Frontal cortex (tissue), 4 donors: ENCODE data around the gene PTPRK. TPM values are rescaled to one million over a fixed set of nuclear protein-coding genes. Genes with fewer than 3 reads are reported as not detected.

Source experiments
- DNase-seq, 2 donors: peaks; one replicate each; pipeline ENCODE4 v3.0.0; 2012; ENCODE audit warnings: low spot score in 2 of 2
- FAIRE-seq: peaks from 2 replicates; lab custom pipeline; 2012; peaks lifted over from hg19 to GRCh38; lab: Jason Lieb, UNC
- total RNA-seq: library from RNA; depleted of rRNA; stranded (reverse); fragments of >200 nt; gene quantifications from one replicate; pipeline ENCODE4 v1.2.3, GENCODE V29; 2014
- donor health status: control.
- donor health status: control.
- donor health status: control.

Gene PTPRK
- total RNA-seq, 1 donor from 2014 or later, result 179 TPM

DNA sequence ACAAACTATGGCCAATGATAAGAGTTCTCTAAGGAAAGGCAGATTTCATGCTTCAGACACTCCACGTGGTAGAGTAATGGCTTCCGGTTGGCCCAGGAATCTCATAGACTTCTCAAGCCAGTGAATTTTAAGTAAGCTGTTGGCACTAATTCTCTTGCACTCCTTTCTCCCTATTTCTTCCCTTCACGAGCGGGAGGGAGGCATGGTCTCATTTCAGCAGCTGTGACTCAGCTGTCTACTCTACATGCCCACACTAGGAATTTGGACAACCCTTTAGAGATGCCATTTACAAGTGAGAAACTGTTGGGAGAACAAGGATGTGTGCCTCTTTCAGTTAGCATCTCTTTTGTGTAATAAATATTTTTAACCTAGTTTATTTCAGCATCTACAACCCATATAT lies 107.7 kb downstream of the PTPRK start:
- DNase-seq (no peak), FAIRE-seq (no peak)

DNA sequence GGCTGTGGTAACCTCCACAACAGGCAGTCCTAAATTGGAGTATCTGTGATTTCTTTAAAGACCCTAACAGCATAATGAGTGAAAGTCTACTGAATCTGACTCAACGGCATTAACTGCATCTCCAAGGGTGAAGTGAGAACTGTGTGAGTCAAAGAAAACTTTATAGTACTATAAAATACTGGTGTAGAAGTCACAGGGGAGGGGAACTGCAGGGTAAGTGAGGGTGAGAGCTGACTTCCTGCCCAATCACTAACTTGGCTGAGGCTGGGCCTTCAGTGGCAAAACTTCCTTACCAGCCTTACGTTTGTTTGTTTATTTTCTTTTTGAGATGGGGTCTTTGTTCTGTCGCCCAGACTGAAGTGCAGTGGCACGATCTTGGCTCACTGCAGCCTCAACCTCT lies 109.8 kb downstream of the PTPRK start:
- DNase-seq (no peak), FAIRE-seq (no peak)

DNA sequence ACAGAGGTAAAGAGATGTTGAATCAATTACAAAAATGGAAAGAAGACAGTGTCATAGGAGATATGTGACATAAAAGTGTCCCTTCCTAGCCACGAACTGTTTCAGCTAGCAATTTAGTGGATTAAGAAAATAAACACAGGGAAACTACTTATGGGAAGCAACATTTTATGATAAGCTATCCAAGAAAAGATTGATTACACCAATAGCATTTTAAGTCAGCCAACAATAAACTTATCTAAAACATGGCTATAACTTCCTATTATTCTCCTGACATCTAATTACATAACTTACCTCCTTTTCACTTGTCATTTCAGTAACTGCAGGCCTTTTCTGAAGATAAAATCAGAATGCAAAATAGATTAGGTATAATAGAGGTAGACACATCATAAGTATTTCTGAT lies 111.4 kb downstream of the PTPRK start:
- DNase-seq (no peak), FAIRE-seq (no peak)

DNA sequence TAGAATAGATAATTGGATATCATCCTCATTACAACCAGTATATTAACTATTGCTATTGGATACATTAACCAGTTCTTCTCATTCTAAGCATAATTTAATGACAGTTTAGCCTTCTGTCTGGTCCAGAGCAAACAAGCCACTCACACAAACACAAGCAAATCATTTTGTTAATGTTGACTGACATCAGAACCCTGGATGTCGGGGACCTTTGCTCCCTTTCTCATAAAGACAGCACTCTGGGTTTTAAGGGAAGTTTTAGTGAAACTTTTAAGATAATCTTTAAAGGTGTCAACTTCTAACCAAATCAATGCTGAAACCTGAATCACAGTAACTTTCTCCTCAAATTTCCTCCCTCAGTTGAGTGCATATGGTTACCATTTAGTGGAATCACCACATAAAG lies 113.9 kb downstream of the PTPRK start:
- FAIRE-seq (no peak), DNase-seq (no peak)

DNA sequence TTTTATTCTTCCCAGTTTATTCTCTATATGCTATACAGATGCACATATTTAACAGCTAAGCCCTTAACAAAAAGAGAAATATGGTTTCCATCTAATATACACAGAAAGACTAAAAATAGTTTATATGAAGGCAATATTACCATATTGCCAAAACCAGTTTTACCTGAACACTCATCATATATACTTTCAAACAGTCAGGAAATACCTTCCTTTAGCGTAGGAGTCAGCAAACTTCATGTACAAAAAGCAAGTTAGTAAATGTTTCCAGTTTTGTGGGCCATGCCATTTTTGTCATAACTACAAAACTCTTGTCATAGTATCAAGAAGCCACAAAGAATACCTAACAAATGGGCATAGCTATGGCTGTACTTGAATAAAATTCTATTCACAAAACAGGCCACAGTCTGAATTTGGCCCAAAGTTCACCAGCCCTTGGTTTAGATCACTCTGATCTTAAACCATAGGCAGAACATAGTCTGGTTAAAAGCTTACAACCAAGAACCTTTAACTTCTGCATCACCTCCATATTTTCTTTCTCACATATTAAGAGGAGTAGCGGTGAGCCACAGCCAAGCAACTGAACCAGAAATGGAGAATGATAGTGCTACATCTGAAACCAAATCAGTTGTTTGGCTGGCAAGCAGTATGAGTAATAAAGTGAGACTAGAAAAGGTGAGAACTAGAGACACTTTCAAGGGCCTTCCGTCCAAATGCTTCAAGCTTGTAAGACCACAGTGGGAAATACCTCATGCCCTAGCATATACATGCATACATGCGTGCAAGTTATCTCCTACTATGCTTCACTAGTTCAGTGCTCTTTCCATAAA lies 116.6 kb downstream of the PTPRK start:
- no peak for FAIRE-seq
- DNase-seq, result no peak

DNA sequence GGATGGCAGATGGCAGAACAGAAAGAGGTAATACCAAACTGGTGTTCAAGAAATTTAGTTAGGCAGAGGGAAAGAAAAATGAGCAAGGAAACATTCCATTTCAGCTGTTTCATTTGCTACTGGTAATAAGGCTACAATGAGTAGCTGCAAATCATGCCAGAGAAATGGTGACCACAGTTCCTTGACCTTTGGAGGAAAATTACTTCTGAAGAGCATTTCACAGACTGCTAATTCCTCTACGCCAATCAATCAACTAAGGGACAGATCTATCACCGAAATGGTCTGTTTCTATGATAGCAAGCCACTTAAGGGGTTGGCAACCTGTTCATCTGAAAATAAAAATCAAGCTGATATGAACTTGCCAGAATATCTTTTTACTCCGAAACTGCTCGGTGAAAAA lies 119.5 kb downstream of the PTPRK start:
- FAIRE-seq, result no peak
- no peak for DNase-seq

DNA sequence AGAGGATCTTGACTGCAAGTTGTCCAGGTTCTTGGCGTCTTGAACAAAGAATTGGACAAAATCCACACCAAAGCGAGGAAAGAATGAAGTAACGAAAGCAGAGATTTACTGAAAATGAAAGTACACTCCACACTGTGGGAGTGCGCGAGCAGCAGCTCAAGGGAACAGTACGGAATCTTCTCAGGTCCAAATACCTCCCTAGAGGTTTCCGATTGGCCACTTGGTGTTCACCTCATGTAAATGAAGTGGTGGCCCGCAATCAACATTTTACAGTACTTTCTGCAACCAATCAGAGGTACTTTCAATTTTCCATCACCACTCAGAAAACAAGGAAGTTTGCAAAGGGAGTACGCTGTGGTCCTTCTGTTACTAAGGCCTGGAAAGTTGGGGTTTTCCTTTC lies 122.4 kb downstream of the PTPRK start:
- no peak for DNase-seq
- FAIRE-seq, result no peak

DNA sequence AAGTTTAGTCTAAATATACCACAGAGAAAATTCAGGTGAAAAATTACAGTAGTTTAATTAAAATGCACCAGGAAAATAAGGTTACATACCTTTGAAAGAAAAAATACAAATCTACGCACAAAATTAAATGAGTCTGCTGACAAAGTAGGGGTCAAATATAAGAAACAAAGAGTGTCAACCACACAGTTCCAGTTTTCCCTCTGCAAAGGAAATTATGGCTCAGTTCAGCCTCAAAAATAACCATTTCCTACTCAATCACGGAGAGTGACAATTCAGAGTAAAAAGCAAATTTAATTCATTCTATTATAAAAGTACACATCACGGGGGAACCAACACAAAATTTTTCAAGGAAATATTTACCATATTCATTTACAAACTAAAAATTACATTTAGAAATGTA lies 124.8 kb downstream of the PTPRK start:
- FAIRE-seq, result no peak
- no peak for DNase-seq

DNA sequence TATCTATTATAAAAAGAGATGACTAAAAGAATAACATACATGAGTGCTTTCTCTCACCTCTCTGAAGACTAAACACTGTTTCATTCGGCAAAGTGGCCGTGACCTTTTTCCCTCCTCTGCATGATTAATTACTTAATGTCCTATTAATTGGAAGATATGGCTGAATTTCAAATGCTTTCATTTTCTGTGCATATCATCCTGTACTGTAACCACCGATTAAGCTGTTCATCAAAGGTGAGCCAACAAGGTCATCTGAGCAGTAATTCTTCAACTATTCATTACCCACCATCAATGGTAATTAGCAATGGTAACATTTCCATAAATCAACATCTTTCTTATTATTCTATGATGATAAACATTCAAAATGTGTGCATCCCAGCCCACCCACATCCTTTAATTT lies 125.2 kb downstream of the PTPRK start:
- FAIRE-seq (no peak), DNase-seq (no peak)

DNA sequence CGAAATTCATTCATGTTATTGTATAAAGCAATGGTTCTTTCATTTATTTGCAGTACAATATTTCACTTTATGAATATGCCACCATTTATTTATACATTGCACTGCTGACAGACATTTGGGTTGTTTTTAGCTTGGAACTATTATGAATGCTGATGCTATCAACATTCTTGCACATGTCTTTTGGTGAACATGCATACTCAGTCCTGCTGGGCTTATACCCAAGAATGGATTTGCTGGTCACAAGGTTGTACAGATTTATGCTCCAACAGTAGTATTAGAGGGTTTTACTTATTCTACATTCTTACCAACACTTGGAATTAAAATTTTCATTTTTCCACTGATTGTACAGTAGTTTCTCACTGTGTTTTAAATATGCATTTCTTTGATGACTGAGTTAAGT lies 126.2 kb downstream of the PTPRK start:
- FAIRE-seq (no peak), DNase-seq (no peak)

DNA sequence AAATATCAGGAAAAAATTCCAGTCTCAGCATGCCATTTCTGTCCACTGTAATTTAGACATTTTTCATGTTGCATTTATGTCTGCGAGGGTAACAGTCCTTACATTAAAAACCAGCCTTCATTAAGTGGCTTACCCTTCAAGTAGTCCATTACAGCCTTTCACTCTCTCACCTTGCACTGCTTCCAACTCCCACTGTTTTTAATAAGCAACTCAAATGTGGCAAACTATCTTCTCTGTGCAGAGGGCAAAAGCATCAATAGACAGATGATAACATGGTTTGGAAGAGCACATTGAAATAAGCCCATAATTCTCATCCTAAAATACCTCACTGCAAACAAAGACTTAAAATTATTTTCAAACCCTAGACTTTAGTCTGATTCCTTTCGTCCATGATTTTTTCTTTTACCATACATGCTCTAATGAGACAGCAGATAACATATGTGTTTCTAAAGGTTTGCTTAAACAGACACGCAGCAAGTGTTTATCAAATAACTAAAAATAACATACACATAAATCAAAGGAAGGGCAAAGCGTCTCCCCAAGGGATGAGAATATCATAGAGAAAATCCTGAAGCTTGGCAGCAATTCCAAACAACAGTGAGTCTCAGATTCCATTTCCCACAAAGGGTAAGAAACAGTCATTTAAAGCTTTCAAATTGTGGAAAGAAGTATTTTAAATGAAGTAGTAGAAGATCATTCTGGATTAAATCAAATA lies 130.4 kb downstream of the PTPRK start:
- FAIRE-seq (no peak), DNase-seq (no peak)

DNA sequence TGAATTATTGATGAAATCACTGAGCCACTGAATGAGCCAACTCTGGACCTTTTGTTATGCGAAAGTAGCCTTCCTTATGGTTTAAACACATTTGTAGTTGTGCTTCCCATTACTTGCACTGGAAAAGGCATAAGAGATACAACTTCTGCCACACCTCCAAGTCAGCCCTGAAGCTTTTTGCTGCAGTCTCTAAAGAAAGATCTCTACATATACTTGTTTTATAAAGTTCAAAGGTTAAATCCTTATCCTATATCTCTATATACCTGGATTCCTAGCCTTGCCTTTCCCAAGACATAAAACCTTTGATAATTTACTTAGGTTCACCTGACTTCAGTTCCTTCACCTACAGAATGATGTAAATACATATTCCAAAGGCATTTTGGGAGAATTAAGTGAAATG lies 132.0 kb downstream of the PTPRK start:
- DNase-seq, result no peak
- no peak for FAIRE-seq

DNA sequence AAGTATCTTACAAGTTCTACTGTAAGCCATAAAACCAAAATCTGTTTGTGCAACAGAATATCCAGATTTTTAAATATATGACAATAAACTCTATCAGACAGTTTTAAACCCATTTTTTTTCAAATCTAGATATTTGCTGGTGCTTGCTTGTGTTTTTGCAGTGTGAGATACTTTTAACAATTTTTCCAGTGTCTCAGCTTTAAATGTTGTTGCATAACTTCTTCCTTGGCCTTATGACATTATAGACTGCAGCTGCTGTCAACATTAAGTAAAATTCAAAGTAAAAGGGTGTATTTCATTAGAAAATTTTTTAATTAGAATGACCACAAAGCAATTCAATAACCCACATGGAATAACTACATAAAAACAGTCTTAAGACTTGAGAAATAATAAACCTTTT lies 139.5 kb downstream of the PTPRK start:
- no peak for FAIRE-seq

DNA sequence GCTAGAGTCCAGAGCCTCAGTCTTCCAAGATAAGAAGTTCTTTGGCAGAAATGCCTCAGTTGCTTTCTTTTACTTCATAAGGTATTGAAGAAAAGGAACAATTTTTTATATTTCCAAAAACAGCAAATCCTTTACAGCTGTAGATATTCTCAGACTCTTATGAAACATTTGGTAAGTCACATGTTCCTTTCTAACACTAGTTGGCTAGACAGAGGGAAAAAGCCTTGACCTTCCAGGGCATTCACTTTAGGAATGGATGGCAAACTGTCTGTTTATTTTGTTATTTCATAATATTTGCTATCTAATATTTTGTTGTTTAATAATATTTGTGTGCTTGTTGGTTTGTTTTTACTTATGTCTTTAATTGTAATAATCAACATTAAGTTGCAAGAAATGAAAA lies 140.8 kb downstream of the PTPRK start:
- no peak for DNase-seq
- no peak for FAIRE-seq

More for the DNA sequence above, 139.5 kb downstream of the PTPRK start:
- DNase-seq, result no peak

DNA sequence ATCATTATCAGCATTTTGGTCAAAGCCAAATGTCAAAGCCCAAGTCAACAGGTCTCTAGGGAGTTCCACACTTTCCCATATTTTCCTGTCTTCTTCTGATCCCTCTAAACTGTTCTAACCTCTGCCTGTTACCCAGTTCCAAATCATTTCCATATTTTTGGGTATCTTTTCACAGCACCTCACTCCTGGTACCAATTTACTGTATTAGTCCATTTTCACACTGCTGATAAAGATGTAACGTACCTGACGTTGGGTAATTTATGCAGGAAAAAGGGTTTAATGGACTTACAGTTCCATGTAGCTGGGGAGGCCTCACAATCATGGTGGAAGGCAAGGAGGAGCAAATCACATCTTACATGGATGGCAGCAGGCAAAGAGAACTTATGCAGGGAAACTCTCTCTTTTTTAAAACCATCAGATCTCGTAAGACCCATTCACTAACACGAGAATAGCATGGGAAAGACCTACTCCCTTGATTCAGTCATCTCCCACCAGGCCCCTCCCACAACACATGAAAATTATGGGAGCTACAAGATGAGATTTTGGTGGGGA lies 143.4 kb downstream of the PTPRK start:
- DNase-seq, result no peak
- FAIRE-seq, result no peak

DNA sequence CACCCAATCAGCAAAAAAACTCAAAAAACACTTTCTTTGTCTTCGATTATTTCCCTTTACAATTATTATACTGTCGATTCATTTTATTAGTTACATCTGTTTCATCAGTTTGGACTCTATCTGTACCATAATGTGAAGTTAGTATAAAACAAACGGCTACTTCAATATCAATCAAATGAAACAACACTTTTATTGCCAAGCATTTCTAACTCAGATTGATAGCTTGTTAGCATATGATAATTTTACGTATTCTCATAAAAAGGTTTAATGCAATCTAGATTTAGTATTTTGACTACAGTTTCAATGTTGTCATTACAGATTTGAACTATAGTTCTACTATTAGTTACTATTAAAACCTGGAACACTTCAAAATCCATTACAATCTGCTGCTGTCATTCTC lies 149.3 kb downstream of the PTPRK start:
- no peak for FAIRE-seq
- DNase-seq, result no peak

DNA sequence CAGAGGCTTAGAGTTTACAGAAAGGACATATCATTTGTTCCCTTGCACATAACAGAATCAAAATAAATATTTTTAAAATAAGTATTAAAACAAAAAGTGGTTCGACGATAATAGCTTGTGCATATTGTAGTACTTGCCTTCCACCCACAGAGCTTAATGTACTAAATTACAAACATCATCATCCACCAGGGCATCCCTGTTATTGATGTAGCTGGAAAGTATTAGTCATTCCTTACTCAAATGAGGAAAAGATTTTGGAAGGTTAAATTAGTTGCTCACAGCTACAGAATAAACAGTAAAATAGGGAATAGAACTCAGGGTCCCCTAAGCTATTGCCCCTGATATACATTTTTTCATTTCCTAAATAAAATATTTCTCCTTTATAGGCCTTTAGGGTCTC lies 150.3 kb downstream of the PTPRK start:
- no peak for FAIRE-seq
- no peak for DNase-seq

DNA sequence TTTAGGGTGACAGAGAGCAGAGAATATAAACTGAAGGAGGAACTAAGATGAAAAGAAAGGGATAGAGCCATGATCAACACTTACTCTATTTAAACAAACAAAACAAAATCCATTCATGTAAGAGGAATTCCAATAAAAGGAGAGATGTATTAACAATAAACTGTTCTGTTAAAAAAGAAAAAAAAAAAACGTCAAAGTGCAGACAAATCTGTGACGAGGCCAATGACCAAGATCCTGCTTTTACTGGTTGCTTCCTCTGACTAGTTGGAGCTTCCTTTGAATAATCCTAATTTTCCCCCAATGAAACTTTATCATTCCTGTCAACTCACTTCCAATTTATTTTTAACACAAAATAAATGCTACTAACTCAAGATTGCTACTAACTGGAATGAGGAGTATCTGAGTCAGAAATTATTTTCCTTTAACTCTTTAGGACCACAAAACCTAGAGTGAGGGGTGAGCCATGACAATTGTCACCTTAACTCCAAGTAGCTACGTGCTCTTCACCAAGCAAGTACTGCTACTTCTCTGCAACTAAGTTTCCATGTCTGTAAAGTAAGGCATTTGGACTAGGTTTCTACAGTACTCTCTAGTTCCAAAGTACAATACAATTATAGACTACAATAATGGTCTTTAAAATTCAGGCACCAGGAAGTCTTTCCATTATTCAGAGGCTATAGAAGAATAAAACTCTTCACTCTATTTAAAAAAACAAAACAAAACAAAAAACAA lies 152.0 kb downstream of the PTPRK start:
- FAIRE-seq, result no peak
- DNase-seq, result no peak

DNA sequence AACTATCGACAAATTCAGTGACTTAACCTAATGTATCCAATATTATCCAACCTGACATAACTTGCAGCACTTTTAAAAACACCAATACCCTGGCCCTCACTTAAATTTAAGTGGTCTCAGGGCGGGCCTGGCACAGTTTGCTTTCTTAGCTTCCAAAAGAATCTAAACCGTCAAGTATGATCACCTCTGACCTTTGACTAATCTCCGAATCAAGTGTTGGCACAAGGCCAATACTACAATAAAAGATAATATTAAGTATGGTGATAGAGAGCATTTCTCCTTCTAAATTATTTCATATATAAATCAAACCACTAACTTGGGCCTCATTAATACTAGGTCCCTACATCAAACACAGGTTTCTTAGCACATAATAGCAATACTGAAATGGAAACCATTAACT lies 153.0 kb downstream of the PTPRK start:
- FAIRE-seq (no peak), DNase-seq (no peak)

DNA sequence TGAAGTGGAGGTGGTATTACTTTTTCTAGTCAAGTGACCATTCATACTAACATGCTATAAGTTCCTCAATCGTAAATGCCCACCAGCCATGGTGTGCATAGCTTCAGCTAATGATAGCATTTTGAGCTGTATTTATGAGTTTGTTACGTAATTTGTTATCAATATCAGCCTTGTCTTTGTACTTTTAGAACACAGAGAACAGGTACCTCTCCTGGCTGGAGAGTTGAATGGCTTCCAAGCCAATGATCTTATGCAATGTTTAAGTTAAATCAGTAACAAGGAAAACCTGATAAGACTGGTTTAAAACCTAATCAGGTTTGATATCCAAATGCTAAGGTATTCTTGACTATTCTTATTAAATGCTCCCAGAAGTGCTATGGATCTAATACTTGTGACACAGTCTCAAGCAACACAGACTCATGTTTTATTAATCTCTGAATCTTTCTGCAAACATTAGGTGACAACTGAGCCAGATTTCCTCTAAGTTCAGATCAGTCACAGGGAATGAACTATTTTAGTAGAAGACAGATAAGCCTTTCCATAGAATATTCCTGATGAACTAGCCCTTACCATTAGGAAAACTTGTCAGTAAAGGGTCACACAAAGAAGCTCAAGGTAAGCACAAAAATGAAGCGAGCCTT lies 154.8 kb downstream of the PTPRK start:
- no peak for DNase-seq
- no peak for FAIRE-seq
